EL (cell line): ENCODE measurements around the gene CCL7.

Experiments used
- DNase-seq: peaks from one replicate; pipeline ENCODE4 v3.0.0-alpha.2; 2016

Gene CCL7

DNA sequence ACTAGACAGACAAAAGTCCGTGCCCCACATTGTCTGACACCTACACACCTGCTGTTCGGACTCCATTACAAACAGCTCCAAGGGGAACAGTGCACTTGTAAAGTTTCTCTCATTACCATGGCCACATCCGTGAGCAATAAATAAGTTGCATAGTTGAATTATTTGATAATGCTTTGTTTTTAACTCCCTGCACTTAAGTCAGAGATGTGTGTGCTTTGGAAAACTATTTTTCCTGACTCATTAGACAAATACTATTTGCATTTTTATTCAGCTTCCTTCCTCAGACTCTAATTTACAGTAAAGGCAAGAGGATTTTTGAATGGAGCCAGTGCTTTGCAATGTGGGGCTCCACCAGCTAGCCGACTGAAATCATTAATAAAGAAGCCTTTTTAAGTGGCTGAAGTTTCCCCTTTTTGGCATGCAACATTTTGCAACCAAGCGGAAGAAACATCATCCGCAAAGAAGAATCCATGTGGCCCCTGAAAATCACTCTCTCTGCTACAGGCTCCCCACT is 21.5 kb upstream of the CCL7 start:
- DNase-seq = peak; percentile 85

DNA sequence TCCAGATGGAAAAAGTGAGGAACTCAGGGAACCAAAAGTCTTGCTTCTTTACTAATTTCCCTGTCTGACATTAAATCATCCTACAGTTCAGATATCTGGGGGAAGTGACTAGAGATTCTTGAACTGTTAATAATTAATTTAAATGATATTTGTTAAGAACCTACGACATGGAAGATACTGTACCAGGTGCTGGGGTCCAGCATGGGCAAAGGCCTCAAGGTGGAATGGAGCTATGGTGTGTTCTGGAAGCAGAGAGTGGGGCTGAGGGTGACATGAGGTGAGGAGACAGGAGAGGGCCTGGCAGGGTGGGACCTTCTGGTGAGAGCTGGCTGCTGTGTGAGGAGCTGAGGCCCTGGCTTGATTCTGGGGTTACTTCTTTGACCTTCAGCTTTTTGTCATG is 21.0 kb upstream of the CCL7 start:
- DNase-seq = no peak

DNA sequence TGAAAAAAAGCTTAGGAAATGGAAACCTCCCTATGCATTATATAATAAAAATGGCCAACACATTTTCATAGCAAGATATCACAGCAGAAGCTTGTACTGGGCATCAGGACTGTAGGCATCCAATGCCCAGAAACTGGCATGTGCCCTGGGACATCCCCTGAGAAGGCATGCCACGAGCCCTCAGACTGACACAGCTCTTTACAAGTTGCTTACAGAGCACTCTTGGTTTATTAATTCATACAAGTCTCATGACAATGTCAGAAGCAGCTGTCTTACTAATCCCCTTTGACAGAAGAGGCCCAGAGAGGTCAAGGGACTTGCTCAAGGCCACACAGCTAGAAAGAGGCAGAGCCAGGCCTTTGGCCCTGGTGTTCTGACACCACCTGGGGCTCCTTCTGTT is 20.5 kb upstream of the CCL7 start:
- no peak for DNase-seq

DNA sequence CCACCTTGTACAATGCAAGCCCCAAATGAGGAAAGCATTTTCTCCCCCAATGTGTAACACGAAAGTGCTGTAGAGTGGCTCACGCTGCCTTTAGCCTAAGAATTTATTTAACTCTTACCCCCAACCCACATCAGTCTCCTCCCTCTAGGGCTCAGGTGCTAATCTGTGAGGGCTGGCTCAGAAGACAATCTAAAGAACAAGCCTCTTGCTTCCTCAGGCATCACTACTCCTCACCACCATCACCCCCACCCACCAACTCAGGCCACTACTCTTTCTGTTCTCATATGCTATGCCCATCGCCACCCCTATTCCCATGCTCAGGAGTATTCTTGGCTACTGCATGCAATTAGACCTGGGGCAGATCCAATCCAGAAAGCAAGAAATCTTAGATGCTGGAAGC is 18.8 kb upstream of the CCL7 start:
- no peak for DNase-seq

DNA sequence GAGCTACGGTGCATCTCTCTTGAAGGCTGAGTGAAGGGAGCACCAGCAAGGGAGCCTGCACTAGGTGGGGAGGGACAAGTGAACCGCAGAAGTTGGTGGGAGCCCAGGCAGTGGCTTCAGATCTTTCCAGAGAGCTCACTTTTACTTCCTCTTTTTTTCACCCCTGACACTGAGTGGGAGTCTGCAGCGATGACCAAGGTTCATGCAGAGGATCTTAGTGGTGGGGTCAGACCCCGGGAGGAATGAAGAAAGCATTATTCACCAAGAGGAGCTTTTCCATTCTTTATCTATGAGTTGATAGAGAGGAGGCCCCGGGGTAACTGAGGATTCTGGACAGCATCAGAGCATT is 18.0 kb upstream of the CCL7 start:
- no peak for DNase-seq

DNA sequence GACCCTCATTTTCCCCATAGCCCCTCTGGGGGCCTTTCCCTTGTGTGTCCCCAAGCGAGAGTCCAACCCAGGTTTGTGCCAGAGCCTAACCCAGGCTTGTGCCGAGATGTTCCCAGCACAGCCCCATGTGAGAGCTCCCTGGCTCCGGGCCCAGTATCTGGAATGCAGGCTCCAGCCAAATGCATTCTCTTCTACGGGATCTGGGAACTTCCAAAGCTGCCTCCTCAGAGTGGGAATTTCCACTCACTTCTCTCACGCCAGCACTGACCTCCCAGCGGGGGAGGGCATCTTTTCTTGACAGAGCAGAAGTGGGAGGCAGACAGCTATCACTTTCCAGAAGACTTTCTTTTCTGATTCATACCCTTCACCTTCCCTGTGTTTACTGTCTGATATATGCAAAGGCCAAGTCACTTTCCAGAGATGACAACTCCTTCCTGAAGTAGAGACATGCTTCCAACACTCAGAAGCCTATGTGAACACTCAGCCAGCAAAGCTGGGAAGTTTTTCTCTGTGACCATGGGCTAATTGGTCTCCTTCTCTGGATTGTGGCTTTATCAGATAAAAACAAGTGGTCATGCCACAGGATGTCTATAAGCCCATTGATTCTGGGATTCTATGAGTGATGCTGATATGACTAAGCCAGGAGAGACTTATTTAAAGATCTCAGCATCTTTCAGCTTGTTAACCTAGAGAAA is 17.4 kb upstream of the CCL7 start:
- peak; percentile 96 for DNase-seq

DNA sequence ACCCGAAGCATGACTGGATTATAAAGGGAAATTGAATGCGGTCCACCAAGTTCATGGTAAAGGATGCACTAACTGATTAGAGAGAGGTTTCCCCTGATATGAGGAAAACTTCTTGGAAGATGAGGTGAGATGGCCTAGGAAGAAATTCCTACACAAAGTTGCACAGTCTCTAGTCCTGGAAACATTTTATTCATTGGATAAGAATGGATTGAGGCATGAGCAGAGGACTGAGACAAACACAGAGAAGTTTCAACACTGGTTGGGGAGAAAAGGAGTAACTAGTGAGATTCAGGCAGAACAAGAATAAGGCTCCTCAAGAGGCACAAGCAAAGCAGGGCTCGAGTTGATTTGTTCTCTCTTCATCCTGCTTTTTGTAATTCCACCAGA is 16.9 kb upstream of the CCL7 start:
- DNase-seq = no peak

DNA sequence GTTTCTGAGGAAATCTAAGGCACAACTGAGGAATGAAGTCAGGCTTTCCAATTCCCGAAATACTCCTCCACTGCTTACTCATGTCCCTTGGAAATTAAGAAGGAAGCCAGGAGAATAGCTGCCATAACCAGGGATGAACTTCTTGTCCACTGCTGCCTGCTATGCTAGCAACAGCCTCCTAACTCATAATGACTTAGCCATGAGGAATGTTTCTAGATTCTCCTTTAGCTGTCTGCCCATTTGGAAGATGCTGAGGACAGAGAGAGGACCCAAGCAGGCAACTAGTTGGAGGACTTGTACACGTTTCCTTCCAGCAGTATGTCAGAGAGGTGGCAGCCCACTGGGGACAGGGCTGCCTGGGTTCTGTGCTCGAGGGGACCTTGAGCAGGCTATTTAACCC is 15.9 kb upstream of the CCL7 start:
- peak; percentile 89 for DNase-seq

DNA sequence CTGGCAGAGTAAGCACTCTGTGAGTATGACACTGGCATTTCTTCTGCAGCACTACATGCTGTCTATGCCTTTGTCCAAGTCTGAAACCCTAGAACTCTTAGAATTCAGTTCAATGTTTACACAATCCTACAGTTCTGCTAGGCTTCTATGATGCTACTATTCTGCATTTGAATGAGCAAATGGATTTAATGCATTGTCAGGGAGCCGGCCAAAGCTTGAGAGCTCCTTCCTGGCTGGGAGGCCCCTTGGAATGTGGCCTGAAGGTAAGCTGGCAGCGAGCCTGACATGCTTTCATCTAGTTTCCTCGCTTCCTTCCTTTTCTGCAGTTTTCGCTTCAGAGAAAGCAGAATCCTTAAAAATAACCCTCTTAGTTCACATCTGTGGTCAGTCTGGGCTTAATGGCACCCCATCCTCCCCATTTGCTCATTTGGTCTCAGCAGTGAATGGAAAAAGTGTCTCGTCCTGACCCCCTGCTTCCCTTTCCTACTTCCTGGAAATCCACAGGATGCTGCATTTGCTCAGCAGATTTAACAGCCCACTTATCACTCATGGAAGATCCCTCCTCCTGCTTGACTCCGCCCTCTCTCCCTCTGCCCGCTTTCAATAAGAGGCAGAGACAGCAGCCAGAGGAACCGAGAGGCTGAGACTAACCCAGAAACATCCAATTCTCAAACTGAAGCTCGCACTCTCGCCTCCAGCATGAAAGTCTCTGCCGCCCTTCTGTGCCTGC is 15.2 kb upstream of the CCL7 start, which contains the start of gene CCL2:
TSS of gene CCL2 (plus strand) at position 635 of the 730 bp plus-strand sequence. CDS start at position 700, 65 bp downstream.
- DNase-seq = peak; percentile 92

DNA sequence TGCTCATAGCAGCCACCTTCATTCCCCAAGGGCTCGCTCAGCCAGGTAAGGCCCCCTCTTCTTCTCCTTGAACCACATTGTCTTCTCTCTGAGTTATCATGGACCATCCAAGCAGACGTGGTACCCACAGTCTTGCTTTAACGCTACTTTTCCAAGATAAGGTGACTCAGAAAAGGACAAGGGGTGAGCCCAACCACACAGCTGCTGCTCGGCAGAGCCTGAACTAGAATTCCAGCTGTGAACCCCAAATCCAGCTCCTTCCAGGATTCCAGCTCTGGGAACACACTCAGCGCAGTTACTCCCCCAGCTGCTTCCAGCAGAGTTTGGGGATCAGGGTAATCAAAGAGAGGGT is 14.7 kb upstream of the CCL7 start:
- no peak for DNase-seq

DNA sequence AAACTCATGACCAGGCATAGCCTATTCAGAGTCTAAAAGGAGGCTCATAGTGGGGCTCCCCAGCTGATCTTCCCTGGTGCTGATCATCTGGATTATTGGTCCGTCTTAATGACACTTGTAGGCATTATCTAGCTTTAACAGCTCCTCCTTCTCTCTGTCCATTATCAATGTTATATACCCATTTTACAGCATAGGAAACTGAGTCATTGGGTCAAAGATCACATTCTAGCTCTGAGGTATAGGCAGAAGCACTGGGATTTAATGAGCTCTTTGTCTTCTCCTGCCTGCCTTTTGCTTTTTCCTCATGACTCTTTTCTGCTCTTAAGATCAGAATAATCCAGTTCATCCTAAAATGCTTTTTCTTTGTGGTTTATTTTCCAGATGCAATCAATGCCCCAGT is 14.2 kb upstream of the CCL7 start:
- no peak for DNase-seq

DNA sequence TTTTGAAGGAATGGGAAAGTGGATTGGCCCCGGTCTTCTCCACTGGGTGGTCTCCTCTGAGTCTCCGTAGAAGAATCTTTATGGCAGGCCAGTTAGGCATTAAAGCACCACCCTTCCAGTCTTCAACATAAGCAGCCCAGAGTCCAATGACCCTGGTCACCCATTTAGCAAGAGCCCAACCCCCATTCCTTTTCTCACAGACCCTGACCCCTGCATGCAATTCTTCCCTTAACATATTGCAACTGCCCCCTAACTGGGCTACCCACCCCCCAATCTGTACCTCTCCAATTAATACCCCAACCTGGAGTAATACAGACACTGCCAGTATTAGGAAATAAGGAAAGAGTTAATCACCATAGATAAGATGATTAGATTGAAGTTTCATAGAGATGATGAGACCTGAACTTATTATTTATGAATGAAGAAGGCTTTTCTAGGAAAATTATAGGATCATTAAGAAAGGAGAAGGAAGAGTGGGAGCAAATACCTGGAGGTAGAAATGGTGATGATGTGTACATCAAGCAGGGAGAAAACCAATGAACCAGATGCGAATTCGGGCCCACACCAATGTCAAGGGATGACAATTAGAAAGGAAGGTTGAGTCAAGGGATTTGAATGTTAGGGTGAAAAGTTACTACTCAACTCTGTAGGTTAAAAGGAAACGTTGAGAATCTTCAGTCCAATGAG is 12.6 kb upstream of the CCL7 start:
- peak; percentile 38 for DNase-seq

DNA sequence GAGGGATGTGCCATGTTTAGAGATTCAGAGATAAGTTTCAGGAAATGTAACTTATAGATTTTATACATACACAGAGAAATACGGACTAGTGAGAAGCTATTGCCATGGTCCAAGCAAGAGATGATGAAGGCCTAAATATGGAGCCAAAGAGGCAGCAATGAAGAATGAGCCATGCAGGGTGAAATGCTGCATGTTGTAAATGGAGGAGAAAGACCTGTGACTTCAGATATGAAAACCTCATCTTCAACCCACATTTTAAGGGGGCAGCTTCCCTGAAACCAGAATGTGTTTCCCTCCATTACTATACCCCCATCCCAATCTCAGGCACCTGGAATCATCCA is 12.1 kb upstream of the CCL7 start:
- DNase-seq = no peak

DNA sequence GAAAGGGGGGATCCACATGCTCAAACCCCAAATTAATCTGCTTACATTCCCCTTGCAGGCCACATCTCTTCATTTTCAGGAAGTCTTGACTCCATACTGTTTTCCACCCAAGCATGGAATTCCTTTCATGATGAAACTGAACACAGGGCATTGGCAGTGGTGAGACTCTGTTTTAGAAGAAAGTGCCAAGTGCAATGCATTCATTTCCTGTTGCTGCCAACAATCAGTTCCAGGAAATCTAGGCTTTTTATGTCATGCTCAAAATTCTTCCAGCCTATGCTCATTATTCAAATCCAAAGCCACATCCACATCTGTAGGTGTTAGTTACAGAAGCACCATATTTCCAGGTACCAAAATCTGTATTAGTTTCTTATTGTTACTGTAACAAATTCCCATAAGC is 10.9 kb upstream of the CCL7 start:
- DNase-seq = peak; percentile 67

DNA sequence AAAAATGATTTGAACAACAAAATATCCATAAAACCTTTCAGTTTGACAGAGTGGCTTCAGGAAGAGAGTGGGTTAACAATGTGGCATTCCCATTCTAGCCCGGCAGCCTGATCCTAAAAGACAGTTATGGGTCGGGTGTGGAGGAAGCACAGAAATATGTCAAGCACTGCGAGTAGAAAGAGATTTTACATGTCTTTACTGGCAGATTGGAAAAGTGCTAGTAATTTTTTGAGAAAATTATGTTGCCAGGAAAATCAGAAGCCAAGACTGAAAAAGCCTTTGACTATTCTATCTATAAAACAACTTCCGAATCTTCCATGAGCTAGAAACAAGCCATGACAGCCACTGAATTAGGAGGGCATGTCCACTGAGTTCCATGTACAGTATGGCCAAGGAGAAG is 9.2 kb upstream of the CCL7 start:
- DNase-seq = no peak

DNA sequence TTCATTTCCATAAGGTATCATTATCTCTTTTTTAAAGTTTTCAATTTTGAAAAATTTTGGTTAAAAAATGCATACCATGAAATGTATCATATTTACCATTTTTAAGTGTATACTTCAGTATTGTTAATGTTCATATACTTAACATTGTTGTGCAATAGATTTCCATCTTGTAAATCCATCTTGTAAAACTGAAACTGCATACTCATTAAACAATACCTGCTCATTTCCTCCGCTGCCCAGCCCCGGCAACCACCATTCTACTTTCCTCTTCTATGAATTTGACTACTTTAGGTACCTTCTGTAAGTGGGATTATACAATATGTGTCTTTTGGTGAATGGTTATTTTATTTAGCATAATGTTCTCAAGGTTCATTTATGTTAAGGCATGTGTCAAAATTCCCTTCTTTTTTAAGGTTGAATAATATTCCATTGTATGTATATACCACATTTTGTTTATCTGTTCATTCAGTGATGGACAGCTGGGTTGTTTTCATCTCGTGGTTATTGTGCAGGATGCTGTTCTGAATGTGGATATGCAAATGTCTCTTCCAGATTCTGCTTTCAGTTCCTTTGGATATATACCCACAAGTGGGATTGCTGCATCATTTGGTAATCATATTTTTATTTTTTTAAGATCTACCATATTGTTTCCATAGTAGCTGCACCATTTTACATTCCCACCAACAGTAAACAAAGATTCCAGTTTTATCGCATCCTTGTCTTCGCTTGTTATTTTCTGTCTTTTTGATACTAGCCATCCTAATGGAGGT is 8.3 kb upstream of the CCL7 start:
- no peak for DNase-seq

DNA sequence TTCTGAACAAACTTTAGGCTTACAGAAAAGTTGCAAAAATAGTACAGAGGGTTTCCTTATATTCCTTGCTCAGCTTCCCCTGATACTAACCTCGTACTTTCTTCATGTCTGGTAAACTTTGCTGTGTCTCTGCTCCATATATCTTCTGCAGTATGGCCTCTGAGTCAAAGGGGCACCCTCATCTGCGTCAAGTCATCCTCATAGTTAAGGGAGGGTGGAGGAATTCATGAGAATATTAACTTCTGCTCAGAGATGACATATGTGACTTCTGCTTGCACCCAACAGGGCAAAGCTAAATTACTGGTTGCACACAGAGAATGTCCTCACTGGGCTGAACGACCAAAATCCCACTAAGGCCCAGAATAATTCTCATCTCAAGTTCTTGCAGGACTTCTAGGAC is 4.3 kb upstream of the CCL7 start:
- no peak for DNase-seq

DNA sequence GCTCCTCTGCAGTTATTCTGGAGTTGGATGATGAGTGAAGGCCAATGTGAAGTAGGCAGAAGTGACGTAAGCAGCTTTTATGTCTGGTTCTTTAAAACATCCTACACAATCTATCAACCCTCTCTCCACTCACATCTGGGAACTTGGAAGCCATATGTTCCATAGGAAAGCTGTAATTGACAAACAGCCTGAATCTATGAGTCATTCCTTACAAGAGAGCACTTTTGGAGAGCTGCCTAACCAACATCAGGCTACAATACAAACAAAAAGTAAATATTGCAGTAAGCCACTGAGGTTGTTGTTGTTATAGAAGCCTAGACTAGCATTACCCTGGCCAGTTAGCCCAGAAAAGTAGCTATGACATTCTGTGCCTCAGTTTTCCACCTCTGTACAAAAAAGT is 5.9 kb downstream of the CCL7 start:
- DNase-seq = peak; percentile 92

DNA sequence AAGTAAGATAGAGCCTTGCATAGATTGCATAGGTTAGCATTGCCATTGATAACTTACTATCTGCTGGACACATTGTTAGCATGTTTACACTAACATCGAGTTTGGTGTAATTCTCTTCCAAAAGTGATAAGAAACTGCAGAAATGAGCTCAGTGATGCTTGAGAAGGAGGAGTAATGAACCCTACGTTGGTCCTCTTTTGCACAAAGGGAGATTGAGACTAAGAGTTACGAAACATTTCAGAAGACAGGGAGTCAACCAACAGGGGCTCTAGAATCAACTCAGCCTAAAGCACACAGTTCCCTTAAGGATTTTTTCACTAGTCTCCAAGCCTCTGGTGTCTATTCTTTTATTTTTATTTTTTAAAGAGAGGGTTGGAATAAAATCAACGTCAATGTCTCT is 6.8 kb downstream of the CCL7 start:
- no peak for DNase-seq

DNA sequence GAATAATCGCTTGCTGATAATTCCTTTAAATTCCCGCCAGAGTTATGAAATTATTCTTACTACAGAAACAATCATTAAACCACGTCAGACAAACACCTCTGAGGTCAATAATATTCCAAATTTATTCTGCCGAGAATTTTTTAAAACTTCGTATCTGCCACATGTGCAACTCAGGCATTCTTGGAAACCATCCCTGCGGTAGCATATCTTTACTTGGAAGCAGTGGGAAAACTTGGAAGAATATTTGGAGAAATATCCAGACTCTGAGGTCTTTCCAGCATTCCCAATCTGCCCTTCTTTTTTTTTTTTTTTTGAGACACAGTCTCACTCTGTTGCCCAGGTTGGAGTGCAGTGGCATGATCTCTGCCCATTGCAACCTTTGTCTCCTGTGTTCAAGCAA is 13.6 kb downstream of the CCL7 start:
- no peak for DNase-seq

DNA sequence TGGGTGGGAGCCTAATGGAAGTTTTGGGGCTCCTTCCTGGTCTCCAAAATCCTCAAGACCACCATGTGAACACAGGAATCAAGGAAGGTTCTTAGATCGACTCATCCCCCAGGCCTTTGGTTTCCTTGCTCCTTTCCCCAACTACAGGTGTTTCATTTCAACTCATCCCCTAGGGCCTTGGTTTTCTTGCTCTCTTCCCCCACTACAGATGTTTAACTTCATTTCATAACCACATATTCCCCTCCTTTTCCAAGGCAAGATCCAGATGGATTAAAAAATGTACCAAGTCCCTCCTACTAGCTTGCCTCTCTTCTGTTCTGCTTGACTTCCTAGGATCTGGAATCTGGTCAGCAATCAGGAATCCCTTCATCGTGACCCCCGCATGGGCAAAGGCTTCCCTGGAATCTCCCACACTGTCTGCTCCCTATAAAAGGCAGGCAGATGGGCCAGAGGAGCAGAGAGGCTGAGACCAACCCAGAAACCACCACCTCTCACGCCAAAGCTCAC is 15.3 kb downstream of the CCL7 start, which contains the start of gene CCL11:
TSS of gene CCL11 (plus strand) at position 457 of the 507 bp plus-strand sequence. CDS start 67 bp downstream, outside the sequence.
- DNase-seq = no peak

DNA sequence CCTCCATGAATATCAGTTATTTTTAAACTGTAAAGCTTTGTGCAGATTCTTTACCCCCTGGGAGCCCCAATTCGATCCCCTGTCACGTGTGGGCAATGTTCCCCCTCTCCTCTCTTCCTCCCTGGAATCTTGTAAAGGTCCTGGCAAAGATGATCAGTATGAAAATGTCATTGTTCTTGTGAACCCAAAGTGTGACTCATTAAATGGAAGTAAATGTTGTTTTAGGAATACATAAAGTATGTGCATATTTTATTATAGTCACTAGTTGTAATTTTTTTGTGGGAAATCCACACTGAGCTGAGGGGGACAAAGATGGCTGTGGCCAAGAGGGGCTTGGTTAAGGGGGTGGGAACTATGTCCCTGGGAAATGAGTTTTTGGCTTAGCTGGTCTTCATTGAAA is 17.9 kb downstream of the CCL7 start:
- peak; percentile 54 for DNase-seq

DNA sequence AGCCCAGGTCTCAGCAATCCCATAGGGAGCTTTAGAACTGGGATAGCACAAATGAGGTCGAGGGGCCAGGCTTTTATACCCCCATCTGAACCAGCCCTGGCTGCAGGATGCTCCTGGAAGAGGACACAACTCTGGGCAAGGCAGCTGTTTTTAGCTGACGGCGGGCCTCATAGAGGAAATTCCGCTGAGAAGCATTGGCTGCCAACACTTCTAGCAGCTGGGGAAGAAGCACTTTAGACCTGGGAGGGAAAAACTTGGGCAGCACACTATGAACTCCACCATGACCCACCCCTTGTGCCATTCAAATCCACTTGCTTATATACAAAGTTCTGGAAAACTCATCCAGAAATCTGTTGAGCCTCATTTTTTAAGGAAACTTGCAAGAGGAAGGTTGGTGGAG is 20.6 kb downstream of the CCL7 start:
- no peak for DNase-seq
